Measurements from ENCODE around the gene PDLIM5.
A peak's percentile ranks its signal among the peaks of the same experiment; 100 is the strongest.

The PDLIM5 gene

DNA sequence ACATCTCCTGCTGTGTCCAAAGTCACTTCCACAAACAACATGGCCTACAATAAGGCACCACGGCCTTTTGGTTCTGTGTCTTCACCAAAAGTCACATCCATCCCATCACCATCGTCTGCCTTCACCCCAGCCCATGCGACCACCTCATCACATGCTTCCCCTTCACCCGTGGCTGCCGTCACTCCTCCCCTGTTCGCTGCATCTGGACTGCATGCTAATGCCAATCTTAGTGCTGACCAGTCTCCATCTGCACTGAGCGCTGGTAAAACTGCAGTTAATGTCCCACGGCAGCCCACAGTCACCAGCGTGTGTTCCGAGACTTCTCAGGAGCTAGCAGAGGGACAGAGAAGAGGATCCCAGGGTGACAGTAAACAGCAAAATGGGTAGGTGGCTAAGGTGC lies 123.9 kb downstream of the PDLIM5 start:
- H3K27me3 ChIP-seq (ENCODE audit: control insufficient read depth, insufficient read depth, low read length): no peaks in the 10 kb centered on the region
- peak overlapping the region; percentile 42 for H3K27ac ChIP-seq (ENCODE audit: low read depth, low read length)
- H3K4me3 ChIP-seq (ENCODE audit: low read depth, low read length): no peak overlapping the region
- peaks cover 22% of the 10 kb centered on the region for H3K4me1 ChIP-seq (ENCODE audit: control insufficient read depth, insufficient read depth, low read length)
- no peaks in the 10 kb centered on the region for H3K9me3 ChIP-seq (ENCODE audit: control insufficient read depth, insufficient read depth, low read length)
- H3K9ac ChIP-seq (ENCODE audit: low read depth, low read length): no peak overlapping the region
- no peaks in the 10 kb centered on the region for H3K36me3 ChIP-seq (ENCODE audit: control insufficient read depth, insufficient read depth, low read length)

- Histone ChIP-seq H3K4me3 (ENCODE audit: low read depth, low read length) (no peak overlapping the region), H3K27me3 (ENCODE audit: control insufficient read depth, insufficient read depth, low read length) (no peaks in the 10 kb centered on the region), H3K27ac (ENCODE audit: low read depth, low read length) (peak overlapping the region; percentile 5), H3K4me1 (ENCODE audit: control insufficient read depth, insufficient read depth, low read length) (peaks cover 19% of the 10 kb centered on the region), H3K9me3 (ENCODE audit: control insufficient read depth, insufficient read depth, low read length) (no peaks in the 10 kb centered on the region), H3K36me3 (ENCODE audit: control insufficient read depth, insufficient read depth, low read length) (no peaks in the 10 kb centered on the region), H3K9ac (ENCODE audit: low read depth, low read length) (no peak overlapping the region)
These were observed 124.5 kb downstream of the PDLIM5 start for GRCh38 chr4:94576210-94576609.

DNA sequence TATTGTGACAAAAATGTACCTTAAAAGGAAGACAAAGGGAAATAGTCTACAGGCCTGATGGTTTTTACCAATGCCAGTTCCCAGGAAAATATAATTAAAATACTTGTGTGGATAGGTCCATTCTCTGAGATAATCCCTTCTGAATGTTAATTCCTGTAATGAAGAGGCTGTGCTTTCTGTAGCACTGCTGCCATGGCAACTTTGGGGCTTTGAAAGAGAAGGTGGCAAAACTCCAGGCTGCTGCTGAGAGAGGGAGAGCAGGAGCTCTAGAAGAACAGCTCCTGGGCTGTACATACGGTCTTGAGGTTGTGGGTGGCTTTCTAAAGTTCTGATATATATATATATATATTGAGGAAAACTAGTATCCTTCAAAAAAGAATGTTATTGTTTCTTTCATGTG lies 125.4 kb downstream of the PDLIM5 start:
- H3K9ac ChIP-seq (ENCODE audit: low read depth, low read length): no peak overlapping the region
- H3K27me3 ChIP-seq (ENCODE audit: control insufficient read depth, insufficient read depth, low read length): no peaks in the 10 kb centered on the region
- no peak overlapping the region for H3K4me3 ChIP-seq (ENCODE audit: low read depth, low read length)
- no peak overlapping the region for H3K27ac ChIP-seq (ENCODE audit: low read depth, low read length)
- H3K4me1 ChIP-seq (ENCODE audit: control insufficient read depth, insufficient read depth, low read length): peaks cover 18% of the 10 kb centered on the region
- H3K9me3 ChIP-seq (ENCODE audit: control insufficient read depth, insufficient read depth, low read length): no peaks in the 10 kb centered on the region
- H3K36me3 ChIP-seq (ENCODE audit: control insufficient read depth, insufficient read depth, low read length): no peaks in the 10 kb centered on the region

GRCh38 chr4:94578195-94578594 lies 126.5 kb downstream of the PDLIM5 start:
- Histone ChIP-seq H3K27ac (ENCODE audit: low read depth, low read length) (peak overlapping the region; percentile 3), H3K9ac (ENCODE audit: low read depth, low read length) (no peak overlapping the region), H3K4me1 (ENCODE audit: control insufficient read depth, insufficient read depth, low read length) (peaks cover 18% of the 10 kb centered on the region), H3K36me3 (ENCODE audit: control insufficient read depth, insufficient read depth, low read length) (no peaks in the 10 kb centered on the region), H3K27me3 (ENCODE audit: control insufficient read depth, insufficient read depth, low read length) (no peaks in the 10 kb centered on the region), H3K4me3 (ENCODE audit: low read depth, low read length) (no peak overlapping the region), H3K9me3 (ENCODE audit: control insufficient read depth, insufficient read depth, low read length) (no peaks in the 10 kb centered on the region)

- H3K4me3 ChIP-seq (ENCODE audit: low read depth, low read length): no peak overlapping the region
- H3K36me3 ChIP-seq (ENCODE audit: control insufficient read depth, insufficient read depth, low read length): peaks cover 12% of the 10 kb centered on the region; the same call in 1 of the 2 replicates
- H3K27me3 ChIP-seq (ENCODE audit: control insufficient read depth, insufficient read depth, low read length): no peaks in the 10 kb centered on the region
- no peaks in the 10 kb centered on the region for H3K9me3 ChIP-seq (ENCODE audit: control insufficient read depth, insufficient read depth, low read length)
- peaks cover 8% of the 10 kb centered on the region for H3K4me1 ChIP-seq (ENCODE audit: control insufficient read depth, insufficient read depth, low read length)
- H3K27ac ChIP-seq (ENCODE audit: low read depth, low read length): no peak overlapping the region
- no peak overlapping the region for H3K9ac ChIP-seq (ENCODE audit: low read depth, low read length)
These were observed 130.0 kb downstream of the PDLIM5 start for GRCh38 chr4:94581766-94582165.

GRCh38 chr4:94582517-94582916 lies 130.8 kb downstream of the PDLIM5 start:
- no peak overlapping the region for H3K27ac ChIP-seq (ENCODE audit: low read depth, low read length)
- peaks cover 14% of the 10 kb centered on the region; the same call in 1 of the 2 replicates for H3K36me3 ChIP-seq (ENCODE audit: control insufficient read depth, insufficient read depth, low read length)
- no peak overlapping the region for H3K4me3 ChIP-seq (ENCODE audit: low read depth, low read length)
- H3K27me3 ChIP-seq (ENCODE audit: control insufficient read depth, insufficient read depth, low read length): no peaks in the 10 kb centered on the region
- H3K9ac ChIP-seq (ENCODE audit: low read depth, low read length): no peak overlapping the region
- H3K9me3 ChIP-seq (ENCODE audit: control insufficient read depth, insufficient read depth, low read length): no peaks in the 10 kb centered on the region
- peaks cover under 1% of the 10 kb centered on the region; the same call in 1 of the 2 replicates for H3K4me1 ChIP-seq (ENCODE audit: control insufficient read depth, insufficient read depth, low read length)

DNA sequence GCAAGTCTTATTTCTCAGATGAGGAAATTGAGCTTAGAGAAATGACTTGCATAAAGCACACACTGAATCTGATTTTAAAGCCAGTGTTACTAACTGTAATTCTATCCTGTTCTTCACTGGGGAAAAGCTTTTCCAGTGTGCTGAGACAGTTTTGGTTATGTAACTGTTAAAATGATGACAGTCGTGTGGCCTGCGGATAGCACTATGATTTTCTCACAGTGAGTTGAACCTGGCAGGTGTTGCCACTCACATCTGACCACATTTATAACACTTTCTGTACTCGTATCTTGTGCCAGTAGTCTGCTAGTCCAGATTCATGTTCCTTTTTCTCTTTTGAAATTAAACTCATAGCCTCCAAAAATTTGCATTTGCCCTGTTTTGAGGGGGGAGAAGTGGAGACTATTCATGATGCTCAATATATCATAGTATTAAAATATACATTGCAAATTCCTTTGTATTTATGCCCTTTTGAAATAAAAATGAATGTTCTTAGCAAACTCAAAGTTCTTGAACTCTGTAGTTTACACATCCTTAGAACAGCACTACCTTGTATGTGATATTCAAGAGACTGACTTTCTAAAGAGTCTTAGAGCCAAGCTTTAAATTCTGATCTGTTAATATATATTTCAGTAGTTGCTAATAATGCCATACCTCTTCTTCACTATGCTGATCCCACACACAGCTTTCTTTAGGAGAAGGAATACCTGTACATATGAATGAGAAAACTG lies 132.3 kb downstream of the PDLIM5 start:
- no peak overlapping the region for H3K9ac ChIP-seq (ENCODE audit: low read depth, low read length)
- H3K9me3 ChIP-seq (ENCODE audit: control insufficient read depth, insufficient read depth, low read length): no peaks in the 10 kb centered on the region
- no peaks in the 10 kb centered on the region for H3K27me3 ChIP-seq (ENCODE audit: control insufficient read depth, insufficient read depth, low read length)
- H3K27ac ChIP-seq (ENCODE audit: low read depth, low read length): no peak overlapping the region
- H3K36me3 ChIP-seq (ENCODE audit: control insufficient read depth, insufficient read depth, low read length): peaks cover 14% of the 10 kb centered on the region; the same call in 1 of the 2 replicates
- no peaks in the 10 kb centered on the region for H3K4me1 ChIP-seq (ENCODE audit: control insufficient read depth, insufficient read depth, low read length)
- no peak overlapping the region for H3K4me3 ChIP-seq (ENCODE audit: low read depth, low read length)

- Histone ChIP-seq H3K9me3 (ENCODE audit: control insufficient read depth, insufficient read depth, low read length) (no peaks in the 10 kb centered on the region), H3K4me3 (ENCODE audit: low read depth, low read length) (no peak overlapping the region), H3K4me1 (ENCODE audit: control insufficient read depth, insufficient read depth, low read length) (no peaks in the 10 kb centered on the region), H3K9ac (ENCODE audit: low read depth, low read length) (no peak overlapping the region), H3K36me3 (ENCODE audit: control insufficient read depth, insufficient read depth, low read length) (peaks cover 14% of the 10 kb centered on the region; the same call in 1 of the 2 replicates), H3K27me3 (ENCODE audit: control insufficient read depth, insufficient read depth, low read length) (no peaks in the 10 kb centered on the region), H3K27ac (ENCODE audit: low read depth, low read length) (no peak overlapping the region)
These were observed 137.4 kb downstream of the PDLIM5 start for GRCh38 chr4:94588896-94589693.

- no peak overlapping the region for H3K9ac ChIP-seq (ENCODE audit: low read depth, low read length)
- H3K9me3 ChIP-seq (ENCODE audit: control insufficient read depth, insufficient read depth, low read length): no peaks in the 10 kb centered on the region
- no peaks in the 10 kb centered on the region for H3K27me3 ChIP-seq (ENCODE audit: control insufficient read depth, insufficient read depth, low read length)
- H3K4me3 ChIP-seq (ENCODE audit: low read depth, low read length): no peak overlapping the region
- no peak overlapping the region for H3K27ac ChIP-seq (ENCODE audit: low read depth, low read length)
- peaks cover 12% of the 10 kb centered on the region; the same call in 1 of the 2 replicates for H3K36me3 ChIP-seq (ENCODE audit: control insufficient read depth, insufficient read depth, low read length)
- H3K4me1 ChIP-seq (ENCODE audit: control insufficient read depth, insufficient read depth, low read length): no peaks in the 10 kb centered on the region
These were observed 138.8 kb downstream of the PDLIM5 start for GRCh38 chr4:94590493-94590892.

- no peak overlapping the region for H3K27ac ChIP-seq (ENCODE audit: low read depth, low read length)
- H3K4me1 ChIP-seq (ENCODE audit: control insufficient read depth, insufficient read depth, low read length): no peaks in the 10 kb centered on the region
- H3K36me3 ChIP-seq (ENCODE audit: control insufficient read depth, insufficient read depth, low read length): peaks cover 5% of the 10 kb centered on the region; the same call in 1 of the 2 replicates
- no peaks in the 10 kb centered on the region for H3K9me3 ChIP-seq (ENCODE audit: control insufficient read depth, insufficient read depth, low read length)
- no peak overlapping the region for H3K9ac ChIP-seq (ENCODE audit: low read depth, low read length)
- H3K27me3 ChIP-seq (ENCODE audit: control insufficient read depth, insufficient read depth, low read length): no peaks in the 10 kb centered on the region
- H3K4me3 ChIP-seq (ENCODE audit: low read depth, low read length): no peak overlapping the region
These were observed 139.5 kb downstream of the PDLIM5 start for GRCh38 chr4:94591289-94591688.

DNA sequence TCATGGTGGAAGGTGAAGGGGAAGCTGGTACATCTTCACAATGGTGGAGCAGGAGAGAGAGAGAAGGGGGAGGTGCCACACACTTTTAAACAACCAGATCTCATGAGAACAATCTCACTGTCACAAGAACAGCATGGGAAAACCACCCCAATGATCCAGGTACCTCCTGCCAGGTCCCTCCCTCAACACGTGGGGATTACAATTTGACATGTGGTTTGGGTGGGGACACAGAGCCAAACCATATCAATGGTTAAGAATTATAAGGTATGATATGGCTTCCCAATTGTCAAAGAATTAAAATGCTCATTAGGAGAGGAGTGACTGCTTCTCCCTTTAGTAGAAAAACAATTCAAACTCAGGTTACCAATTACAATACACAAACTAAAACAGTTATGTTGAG lies 143.3 kb downstream of the PDLIM5 start:
- H3K27ac ChIP-seq (ENCODE audit: low read depth, low read length): no peak overlapping the region
- no peaks in the 10 kb centered on the region for H3K9me3 ChIP-seq (ENCODE audit: control insufficient read depth, insufficient read depth, low read length)
- H3K4me3 ChIP-seq (ENCODE audit: low read depth, low read length): no peak overlapping the region
- H3K36me3 ChIP-seq (ENCODE audit: control insufficient read depth, insufficient read depth, low read length): no peaks in the 10 kb centered on the region
- no peaks in the 10 kb centered on the region for H3K4me1 ChIP-seq (ENCODE audit: control insufficient read depth, insufficient read depth, low read length)
- H3K9ac ChIP-seq (ENCODE audit: low read depth, low read length): no peak overlapping the region
- no peaks in the 10 kb centered on the region for H3K27me3 ChIP-seq (ENCODE audit: control insufficient read depth, insufficient read depth, low read length)
